GM18526 (cell line): ENCODE data around the gene C3orf85.

Experiments used
- POLR2A ChIP-seq: IDR thresholded peaks from 3 replicates; pipeline ENCODE4 v1.6.1; 2011; ENCODE audit not compliant: insufficient read length; ENCODE audit errors: extremely low read depth

Gene C3orf85

DNA sequence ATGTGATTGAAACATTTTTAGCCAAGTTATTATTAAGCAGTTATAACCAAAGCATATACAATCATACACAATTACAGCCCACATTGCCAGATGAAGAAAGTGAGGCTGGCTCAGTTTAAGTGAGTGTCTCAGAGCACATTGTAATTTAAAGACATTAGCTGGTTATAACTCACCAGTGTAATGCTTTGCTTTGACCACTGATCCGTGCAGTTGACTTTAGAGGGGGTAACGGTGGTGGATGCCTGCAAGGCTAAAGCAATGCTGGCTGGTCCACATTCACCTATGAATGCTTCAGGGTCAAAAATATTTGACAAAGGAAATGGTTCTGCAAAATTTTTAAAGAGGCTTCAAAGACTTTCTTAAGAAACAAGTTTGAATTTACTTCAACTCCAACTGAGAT lies 1.2 kb downstream of the C3orf85 start:
- no peak for TF ChIP-seq POLR2A

DNA sequence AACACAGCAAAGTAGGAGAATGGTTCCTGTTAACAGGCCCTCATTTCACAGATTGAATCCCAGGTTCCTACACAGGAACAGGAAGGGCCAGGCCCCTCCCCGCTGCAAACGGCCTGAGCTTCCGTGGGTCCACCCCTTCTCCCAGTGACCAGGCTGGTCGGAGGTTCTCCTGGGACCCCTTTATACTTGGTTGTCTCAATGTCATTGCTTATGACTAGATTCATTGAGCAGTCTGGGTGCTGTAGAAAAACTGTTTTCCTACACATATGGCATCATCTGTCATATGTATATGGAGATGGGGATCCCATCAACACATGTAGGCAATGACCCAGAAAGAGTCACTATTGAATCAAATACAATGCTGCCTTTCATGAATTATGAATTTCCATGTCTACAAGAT lies 3.8 kb downstream of the C3orf85 start:
- TF ChIP-seq POLR2A = no peak

DNA sequence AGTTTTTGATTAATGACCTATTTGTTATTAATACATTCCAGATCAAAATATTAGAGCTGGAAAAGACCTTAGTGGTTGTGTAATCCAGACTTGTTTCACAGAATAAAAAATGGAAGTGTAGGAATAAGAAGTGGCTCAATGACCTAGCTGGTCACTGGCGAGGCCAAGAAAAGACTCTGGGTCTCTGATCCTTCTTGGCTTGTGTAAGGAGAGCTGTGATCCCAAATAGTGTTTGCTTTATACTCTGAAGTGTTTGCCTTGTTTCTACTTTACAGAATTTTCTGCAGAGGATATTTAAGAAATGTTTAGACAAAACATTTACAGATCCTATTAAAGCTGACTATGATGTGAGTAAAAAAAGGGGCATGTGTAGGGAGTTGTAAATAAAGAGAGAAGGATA lies 7.1 kb downstream of the C3orf85 start:
- no peak for TF ChIP-seq POLR2A

DNA sequence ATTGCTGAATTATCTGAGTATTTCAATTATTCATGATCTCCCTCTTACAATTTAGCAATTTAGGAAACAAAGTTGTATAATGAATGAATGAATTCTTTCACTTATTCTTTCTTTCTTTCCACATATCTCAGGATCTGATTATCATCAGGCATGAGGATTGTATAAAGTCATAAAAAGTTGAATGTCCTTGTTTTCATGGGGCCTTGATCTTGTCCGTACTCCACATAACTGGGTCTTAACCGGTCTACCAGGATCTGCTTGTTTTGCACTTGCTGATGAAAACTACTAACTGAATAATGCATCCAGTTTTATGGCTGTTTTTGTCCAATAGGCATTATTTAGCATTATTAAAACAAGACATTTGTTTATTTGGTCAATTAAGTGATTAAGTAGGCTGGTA lies 12.6 kb downstream of the C3orf85 start:
- no peak for TF ChIP-seq POLR2A

DNA sequence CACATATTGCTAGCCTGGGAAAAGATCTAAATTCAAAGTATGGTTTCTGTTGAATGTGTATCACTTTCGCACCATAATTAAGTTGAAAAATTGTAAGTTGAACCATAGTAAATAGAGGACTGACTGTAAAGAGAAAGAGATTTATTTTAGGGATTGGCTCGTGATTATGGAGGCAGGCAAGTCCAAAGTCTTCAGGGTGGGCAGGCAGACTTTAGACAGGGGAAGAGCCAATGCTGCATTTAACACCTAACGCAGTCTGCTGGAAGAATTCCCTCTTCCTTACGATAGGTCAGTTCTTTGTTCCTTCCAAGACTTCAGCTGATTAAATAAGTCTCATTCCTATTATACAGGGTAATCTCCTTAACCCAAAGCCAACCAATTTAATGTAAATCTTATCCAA lies 15.8 kb downstream of the C3orf85 start:
- no peak for TF ChIP-seq POLR2A

DNA sequence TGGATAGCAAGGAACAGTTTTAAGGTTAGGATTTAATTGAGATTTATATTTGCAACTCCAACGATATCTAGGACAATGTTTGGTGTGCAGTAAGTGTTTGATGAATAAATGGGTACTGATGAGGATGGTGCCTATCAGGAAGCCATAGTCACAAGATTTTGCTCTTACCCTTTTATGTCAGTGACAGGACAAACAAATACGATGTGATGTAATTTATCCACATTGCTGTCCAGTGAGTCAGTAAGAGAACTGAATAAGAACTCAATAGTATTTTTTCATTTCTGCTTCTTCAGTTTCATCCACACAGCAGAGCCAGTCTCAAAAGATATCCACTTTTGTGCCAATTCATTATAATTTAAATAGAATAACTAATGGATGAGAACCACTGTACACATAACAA lies 18.5 kb downstream of the C3orf85 start:
- no peak for TF ChIP-seq POLR2A

DNA sequence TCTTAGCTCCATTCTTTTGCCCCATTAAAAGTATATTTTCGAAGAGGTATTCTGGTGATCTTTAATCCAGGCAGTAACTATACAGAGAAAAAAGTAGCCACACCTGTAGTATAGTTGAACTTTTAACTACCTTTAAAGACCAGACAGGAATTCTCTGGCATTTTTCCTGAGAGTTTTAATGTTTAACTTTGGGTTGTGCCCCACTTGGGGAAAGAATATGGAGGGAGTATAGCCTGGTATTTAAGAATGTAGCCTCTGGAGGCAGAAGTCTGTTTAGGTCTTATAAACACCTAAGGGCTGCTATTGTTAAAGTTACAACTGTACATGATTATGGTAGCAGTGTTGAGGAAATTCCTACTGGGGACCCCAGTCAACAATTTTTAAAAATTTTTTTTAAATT lies 19.3 kb downstream of the C3orf85 start:
- TF ChIP-seq POLR2A = no peak

DNA sequence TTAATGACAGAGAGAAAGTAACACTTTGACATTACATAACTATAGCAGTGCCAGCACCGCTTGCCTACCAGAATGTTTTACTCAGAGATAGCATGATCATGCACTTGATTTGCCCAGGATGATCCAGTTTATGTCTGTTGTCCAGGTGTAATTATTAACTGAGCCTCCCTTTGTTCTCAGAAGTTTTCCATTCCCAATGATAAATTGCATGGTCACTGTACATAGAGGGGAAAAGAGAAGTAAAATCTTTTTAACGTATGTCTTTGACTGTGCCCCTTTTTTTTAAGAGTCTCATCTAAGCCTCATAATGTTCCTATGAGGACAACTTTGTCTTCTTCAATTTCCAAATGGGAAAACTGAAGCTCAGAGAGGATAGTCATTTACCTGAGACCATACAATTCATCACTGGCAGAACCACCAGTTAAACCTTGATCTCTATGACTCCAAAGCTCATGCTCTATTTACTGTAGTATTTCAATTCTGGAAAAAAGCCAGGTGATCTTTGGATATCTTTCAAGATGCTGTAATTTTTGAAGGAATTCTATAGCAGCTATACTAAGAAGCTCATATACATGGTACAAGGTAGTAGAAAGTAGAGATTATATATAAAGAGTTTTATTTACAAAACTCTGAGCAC lies 25.1 kb downstream of the C3orf85 start:
- no peak for TF ChIP-seq POLR2A

DNA sequence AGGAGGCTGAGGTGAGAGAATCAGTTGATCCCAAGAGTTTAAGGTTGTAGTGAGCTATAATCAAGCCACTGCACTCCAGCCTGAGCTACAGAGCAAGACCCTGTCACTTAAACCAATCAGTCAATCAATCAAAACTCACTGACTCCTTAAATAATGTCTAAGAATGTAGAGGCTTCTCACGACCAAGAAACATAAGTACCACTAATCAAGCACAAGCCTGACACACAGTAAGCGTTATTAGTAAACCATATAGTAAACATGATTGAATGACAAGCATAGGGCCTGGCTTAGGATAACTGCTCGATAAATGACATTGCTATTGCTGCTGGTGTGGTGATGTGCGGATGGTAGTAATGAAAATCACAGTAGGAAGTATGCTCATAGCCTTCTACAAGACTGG lies 29.4 kb downstream of the C3orf85 start:
- no peak for TF ChIP-seq POLR2A

DNA sequence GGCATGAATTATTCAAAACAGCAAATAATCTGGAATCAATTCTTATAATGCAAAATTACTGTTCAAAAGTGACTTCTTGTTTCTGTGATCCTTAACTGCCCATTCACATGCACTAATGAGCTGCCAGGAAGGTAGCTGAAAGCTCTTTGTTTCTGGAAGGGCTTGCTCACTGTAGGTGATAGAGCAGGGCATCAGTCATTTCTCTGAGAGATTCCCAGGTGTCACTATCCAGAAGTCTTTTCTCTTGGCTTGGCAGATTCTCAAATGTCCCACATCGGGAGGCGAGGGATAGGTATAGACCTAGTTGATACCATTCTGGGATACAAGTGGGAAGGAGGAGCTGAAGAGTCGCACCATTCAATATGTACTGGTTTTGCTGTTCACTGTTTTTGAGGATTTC lies 35.0 kb downstream of the C3orf85 start:
- TF ChIP-seq POLR2A = no peak

DNA sequence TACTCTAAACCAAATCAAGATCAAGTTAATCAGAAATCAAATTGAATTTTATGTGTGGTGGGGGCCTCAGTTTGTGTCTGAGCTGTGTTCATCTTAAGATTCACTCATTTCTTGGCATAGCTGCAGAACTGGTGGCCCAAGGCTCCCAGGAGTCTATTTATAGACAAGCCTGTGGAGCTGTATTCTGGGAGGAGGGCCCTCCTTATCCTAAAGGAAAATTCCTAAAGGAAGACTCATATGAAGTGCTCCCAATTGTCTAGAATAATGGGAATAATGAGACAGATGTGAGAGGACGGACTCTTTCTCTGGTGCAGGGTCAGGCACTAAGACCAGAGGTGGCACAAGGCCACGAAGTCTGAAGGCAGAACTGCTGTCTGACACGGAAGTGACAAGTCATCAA lies 38.9 kb downstream of the C3orf85 start:
- no peak for TF ChIP-seq POLR2A

DNA sequence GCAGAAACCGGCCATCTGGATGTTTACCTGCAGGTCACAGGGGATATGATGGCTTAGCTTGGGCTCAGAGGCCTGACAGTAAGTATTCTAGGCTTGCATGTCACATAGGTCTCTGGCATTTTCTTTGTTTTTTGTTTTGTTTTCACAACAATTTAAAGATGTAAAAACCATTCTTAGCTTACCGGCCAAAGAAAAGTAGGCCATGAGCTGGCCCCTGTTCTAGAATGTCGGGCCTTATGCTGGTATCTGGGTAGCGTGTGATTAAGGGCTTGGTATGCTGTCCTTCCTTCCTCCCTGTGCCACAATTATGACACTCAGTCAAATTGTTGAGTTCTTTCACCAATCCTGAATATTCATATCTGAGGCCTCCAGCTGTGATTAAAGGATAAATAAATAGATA lies 40.2 kb downstream of the C3orf85 start:
- TF ChIP-seq POLR2A = no peak

DNA sequence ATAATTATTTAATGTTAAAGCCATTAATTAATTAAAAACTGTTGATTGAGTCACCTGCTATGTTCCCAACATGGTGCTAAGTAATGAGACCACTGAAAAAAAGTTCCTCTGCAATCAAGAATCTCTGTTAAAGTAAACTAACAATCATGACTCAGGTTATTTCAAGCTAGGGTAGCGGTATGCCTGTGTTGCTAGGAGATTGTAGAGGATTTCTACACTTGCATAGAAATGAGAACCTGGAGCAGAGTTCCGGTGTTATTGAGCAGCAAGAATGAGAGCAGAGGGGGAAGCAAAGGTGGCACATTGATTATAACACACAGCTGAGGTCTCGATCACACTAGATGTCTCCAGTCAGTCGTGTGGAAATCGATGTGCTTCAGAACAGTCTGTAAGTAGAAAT lies 41.4 kb downstream of the C3orf85 start:
- no peak for TF ChIP-seq POLR2A

DNA sequence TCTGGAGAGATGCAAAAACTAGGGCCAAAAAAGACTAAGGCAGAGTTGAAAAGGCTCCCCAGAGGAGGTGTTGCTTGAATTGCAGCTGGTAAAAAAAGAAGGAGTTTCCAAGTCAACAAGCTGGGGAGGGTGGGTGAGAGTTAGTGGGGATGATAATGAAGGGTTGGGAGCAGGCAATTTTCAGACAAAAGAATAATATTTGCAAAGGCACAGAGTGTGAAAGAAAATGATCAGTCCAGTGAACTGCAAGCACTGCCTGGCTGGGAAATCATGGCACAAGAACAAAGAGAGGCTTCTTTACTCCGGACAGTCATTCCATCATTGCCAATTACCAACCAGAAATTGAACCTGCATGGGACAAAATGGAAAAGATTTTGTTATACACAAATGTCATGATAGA lies 42.2 kb downstream of the C3orf85 start:
- TF ChIP-seq POLR2A = no peak

DNA sequence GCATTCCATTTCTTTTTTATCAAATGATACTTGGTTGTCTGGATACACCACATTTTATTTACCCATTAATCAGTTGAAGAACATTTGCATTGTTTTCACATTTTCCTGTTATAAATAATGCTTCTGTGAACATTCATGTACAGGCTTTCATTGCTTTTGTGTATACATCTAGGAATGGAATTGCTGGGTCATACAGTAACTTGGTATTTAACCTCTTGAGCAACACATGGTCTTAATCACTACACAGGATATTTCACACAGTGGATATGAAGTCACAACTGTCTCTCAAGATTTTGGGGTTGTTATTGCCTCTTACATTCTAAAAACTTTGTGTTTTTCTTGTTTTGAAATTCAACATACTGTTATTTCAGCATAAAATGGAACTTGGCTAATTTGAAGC lies 48.2 kb downstream of the C3orf85 start:
- no peak for TF ChIP-seq POLR2A

DNA sequence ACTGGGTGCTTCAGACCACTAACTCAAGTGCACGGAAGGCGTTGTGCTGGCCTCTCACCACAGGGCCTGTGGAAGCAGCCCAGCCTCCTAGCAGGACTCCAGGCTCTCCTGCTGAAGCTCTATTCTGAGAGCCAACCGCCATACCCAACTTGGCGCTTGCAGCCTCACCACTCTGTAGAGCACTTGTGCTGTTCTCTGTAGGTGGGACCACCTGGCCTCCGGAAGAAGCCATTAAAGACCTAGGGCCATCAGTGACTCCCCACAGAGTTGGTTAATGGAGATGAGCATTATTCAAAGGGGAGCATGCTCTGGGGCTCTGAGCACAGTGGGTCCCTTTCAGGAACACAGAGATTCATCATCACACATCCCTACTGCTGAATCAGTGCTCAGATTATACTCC lies 50.9 kb downstream of the C3orf85 start:
- no peak for TF ChIP-seq POLR2A

DNA sequence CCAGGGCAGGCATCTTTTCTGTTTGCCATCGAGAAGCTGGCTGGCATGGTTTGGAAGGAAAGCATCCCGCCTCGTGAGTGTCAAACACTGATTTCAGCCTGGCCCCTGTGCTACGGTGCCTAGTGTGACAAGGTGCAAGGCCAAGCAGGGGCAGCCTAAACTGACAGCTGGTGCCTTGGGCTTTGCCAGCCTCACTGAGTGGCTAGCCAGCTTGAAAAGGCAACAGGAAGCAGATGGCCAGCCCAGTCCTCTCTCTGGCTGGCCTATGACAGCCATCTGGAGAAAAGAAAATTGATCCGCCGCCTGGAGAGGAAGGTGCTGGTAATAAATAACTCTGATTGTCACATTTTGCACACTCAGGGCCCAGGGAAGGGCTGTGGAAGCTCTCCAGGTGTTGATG lies 52.2 kb downstream of the C3orf85 start:
- TF ChIP-seq POLR2A = no peak

DNA sequence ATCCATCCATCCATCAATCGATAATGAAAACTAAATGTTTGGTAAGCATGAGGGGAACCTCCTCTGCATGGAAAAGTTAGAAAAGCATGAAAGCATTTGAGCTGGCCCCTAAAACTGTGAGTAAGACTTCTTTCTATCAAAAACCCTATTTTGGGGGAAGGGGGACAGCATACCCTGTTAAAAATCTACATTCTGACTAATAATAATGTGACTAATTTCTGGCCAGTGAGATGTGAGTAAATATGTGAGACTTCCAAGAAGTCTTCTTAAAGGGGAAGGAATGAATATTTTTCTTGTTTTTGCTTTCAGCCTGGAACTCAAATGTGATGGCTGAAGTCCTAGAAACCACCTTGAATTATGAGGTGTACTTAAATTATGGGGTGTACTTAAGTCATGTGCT lies 54.9 kb downstream of the C3orf85 start:
- TF ChIP-seq POLR2A = no peak
